Uterus (tissue), 4 donors: ENCODE measurements around the gene NAP1L4. TPM values are rescaled to one million over a fixed set of nuclear protein-coding genes. Genes with fewer than 3 reads are reported as not detected.

Experiments used
- DNase-seq, 2 donors: peaks; one replicate each; pipeline ENCODE4 v3.0.0-alpha.2; 2019 to 2020
- H3K27ac ChIP-seq, 2 donors: fragments of 200-600 bp; sonication (generic); 1 replicate in 1 of 2; 2 replicates in 1 of 2; pipeline ENCODE4 v1.5.1; 2016 to 2018
- H3K27me3 ChIP-seq, 2 donors: fragments of 200-600 bp; sonication (generic); one replicate each; pipeline ENCODE4 v1.5.1; 2018 to 2019; ENCODE audit warnings: control low read depth in 1 of 2
- H3K36me3 ChIP-seq, 2 donors: fragments of 200-600 bp; sonication (generic); one replicate each; pipeline ENCODE4 v1.5.1; 2019; ENCODE audit warnings: control low read depth in 1 of 2
- H3K4me1 ChIP-seq, 2 donors: fragments of 200-600 bp; sonication (generic); one replicate each; pipeline ENCODE4 v1.5.1; 2018 to 2019; ENCODE audit warnings: control low read depth in 1 of 2
- H3K4me3 ChIP-seq, 2 donors: fragments of 200-600 bp; sonication (generic); 1 replicate in 1 of 2; 2 replicates in 1 of 2; pipeline ENCODE4 v1.5.1; 2018 to 2019; ENCODE audit warnings: mild to moderate bottlenecking in 1 of 2
- H3K9me3 ChIP-seq, 2 donors: fragments of 200-600 bp; sonication (generic); one replicate each; pipeline ENCODE4 v1.5.1; 2019; ENCODE audit warnings: control low read depth in 1 of 2
- POLR2A ChIP-seq, 2 donors: fragments of 450-650 bp; IDR thresholded peaks; one replicate each; pipeline ENCODE4 v1.6.1; 2016; ENCODE audit warnings: antibody characterized with exemption in 2 of 2, mild to moderate bottlenecking in 1 of 2, moderate library complexity in 1 of 2
- intact Hi-C: fragments of 100-400 bp; cut with DNase I; formaldehyde crosslinking; loops from one replicate; pipeline ENCODE4 v1.15.1; 2023; ENCODE audit warnings: low total_unique reads
- total RNA-seq, 4 donors: library from RNA; depleted of rRNA in 3 of 4; stranded (reverse); fragments of >200 nt in 3 of 4; gene quantifications; one replicate each; pipeline versions ENCODE4 v1.1.0 to v1.2.4, GENCODE V29; 2014 to 2023
- TF ChIP-seq, protein P1 (sequence below), 4 experiments: fragments of 200-600 bp in 2 of 4; fragments of 450-650 bp in 2 of 4; sonication (generic) in 2 of 4; IDR thresholded peaks; one replicate each; pipeline ENCODE4 v1.5.1; 2016 to 2019; ENCODE audit warnings: antibody characterized with exemption in 4 of 4, mild to moderate bottlenecking in 2 of 4, moderate library complexity in 1 of 4
- donor health status: DM: yes; HTN: yes; CAD: no.

NAP1L4 gene
- total RNA-seq, 4 donors from 2014 or later = 96.1 to 183 (median 129) TPM

DNA sequence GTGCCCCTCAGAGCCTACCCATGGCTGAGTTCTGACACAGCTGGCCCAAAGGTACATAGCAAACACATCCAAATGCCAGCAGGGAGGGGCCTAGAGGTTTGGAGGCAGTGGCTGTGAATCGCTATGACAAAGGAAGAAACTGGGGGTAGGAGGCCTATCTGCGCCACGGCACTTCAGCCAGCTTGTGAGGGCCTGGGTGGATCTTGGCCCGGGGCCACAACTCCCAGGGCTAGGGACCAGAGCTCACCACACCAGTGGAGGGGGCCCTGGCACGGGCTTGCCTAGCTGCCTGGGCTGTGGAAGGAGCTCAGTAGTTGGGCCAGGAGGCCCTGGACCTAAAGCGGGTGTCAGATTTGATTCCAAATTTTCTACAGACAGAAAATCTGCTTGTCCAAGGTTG is 9.4 kb upstream of the NAP1L4 start:
- H3K27me3 ChIP-seq = no peaks in the 10 kb centered on the region
- no peaks in the 10 kb centered on the region for H3K36me3 ChIP-seq
- no peak for DNase-seq
- H3K9me3 ChIP-seq = no peaks in the 10 kb centered on the region
- TF ChIP-seq, protein P1, sequence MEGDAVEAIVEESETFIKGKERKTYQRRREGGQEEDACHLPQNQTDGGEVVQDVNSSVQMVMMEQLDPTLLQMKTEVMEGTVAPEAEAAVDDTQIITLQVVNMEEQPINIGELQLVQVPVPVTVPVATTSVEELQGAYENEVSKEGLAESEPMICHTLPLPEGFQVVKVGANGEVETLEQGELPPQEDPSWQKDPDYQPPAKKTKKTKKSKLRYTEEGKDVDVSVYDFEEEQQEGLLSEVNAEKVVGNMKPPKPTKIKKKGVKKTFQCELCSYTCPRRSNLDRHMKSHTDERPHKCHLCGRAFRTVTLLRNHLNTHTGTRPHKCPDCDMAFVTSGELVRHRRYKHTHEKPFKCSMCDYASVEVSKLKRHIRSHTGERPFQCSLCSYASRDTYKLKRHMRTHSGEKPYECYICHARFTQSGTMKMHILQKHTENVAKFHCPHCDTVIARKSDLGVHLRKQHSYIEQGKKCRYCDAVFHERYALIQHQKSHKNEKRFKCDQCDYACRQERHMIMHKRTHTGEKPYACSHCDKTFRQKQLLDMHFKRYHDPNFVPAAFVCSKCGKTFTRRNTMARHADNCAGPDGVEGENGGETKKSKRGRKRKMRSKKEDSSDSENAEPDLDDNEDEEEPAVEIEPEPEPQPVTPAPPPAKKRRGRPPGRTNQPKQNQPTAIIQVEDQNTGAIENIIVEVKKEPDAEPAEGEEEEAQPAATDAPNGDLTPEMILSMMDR (IDR thresholded peaks at IDR 0.05) = no peak
- TF ChIP-seq POLR2A (IDR thresholded peaks at IDR 0.05) = no peak
- H3K27ac ChIP-seq = no peak overlapping the region
- H3K4me1 ChIP-seq = no peaks in the 10 kb centered on the region
- no peak overlapping the region for H3K4me3 ChIP-seq
- intact Hi-C loops = no loop called here

DNA sequence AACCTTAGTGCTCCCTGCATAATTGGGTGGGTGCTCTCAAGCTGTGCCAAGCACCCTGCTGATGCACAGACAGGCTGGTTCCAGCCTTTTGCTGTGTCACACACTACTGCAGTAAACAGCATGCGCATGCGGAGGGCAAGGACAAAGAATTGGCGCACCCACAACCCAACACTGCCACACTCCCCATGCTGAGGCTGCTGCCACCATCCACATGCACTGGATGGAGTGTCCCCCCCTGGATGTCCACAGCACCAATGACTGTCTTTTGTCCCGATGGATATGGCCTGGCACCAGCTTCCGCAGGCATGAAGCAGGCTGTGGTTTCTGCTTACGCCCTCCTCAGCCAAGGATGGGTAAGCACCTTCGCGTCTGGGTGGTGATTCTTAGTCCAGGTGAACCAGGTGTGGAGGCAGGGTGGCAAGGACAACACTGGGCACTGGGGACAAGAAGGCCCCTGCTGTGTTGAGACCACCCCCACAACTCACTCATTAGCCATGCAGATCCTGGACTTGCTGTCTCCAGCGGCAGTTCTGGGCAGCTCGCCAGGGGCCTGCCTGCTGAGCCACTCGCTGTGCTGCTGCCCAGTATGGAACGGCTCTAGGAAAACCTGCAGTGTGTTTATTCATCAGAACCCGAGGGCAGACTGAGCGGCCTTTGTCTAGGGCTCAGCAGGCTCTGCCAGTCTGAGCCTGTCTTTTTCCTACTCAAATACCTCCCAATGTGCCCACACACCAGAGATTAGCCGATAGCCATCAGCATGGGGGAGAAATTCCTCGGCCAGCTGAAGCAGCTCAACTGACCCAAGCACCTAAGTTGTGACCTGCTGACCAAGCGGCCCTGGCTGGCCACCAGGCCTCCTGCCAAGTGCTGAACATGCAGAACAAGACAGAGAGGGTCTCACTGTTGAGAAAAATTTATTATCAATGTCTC is 8.2 kb upstream of the NAP1L4 start:
- intact Hi-C loops = no loop called here
- H3K4me3 ChIP-seq = no peak overlapping the region
- TF ChIP-seq, protein P1 (IDR thresholded peaks at IDR 0.05) = no peak
- no peak for TF ChIP-seq POLR2A (IDR thresholded peaks at IDR 0.05)
- no peaks in the 10 kb centered on the region for H3K9me3 ChIP-seq
- H3K27ac ChIP-seq = no peak overlapping the region
- no peaks in the 10 kb centered on the region for H3K36me3 ChIP-seq
- H3K27me3 ChIP-seq = no peaks in the 10 kb centered on the region
- no peak for DNase-seq
- no peaks in the 10 kb centered on the region for H3K4me1 ChIP-seq

DNA sequence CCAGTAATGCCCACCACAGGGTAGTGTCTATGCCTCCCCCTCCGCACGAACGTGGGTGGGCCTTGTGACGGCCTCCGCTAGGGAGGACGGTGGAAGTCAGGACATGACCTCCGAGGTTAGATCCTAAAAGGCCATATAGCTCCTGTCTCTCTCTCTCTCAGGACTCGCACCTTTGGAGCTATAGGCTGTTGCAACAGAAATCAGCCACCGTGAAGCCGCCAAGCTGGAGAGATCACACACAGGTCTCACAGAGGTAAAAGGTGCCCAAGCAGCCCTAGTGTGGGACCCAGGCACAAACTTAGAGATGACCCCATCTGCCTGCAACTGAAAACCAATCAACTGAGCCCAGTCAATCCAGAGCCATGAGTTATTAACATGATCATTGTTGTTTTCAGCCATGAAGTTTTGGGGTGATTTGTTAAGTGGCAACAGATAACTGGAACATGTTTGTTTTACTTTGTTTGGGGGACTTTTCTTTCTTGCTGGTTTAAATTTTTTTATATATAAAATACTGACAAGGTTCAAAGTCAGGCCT is 7.4 kb upstream of the NAP1L4 start:
- Histone ChIP-seq H3K27ac (no peak overlapping the region), H3K36me3 (no peaks in the 10 kb centered on the region), H3K9me3 (no peaks in the 10 kb centered on the region), H3K4me1 (no peaks in the 10 kb centered on the region), H3K4me3 (no peak overlapping the region), H3K27me3 (no peaks in the 10 kb centered on the region)
- TF ChIP-seq, protein P1 (IDR thresholded peaks at IDR 0.05) = no peak
- no peak for TF ChIP-seq POLR2A (IDR thresholded peaks at IDR 0.05)
- intact Hi-C loops = no loop called here
- no peak for DNase-seq

DNA sequence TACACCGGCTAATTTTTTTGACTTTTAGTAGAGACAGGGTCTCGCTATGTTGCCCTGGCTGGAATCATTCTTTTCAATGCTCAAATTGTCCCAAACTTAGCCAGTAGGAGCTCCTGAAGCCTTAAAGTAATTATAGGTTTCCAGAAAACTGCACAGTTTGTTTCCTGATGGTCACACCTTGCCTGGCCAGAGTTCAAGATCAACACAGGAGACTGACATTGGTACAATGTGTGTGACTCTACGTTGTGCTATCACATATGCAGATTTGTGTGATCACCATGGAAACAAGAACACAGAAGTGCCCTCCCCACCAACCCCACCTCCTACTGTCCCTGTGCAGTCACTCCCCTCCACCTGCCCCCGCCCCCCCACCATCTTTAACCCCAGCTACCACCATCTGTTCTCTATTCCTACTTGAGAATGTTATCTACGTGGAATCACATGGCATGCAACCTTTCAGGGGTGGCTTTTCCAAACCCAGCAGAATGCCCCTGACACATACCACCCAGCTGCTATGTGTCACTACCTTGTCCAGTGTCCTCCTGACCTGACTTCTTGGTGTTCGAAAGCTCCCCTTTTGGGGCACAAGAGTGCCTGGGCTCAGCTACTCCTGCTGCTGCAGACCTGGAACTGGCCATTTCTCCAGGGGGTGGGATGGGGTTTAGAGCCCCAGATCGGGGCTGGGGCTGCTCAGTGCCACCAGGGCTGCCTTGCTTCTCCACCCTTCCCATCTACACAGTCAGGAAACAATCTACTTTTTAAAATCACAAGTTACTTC is 6.1 kb upstream of the NAP1L4 start:
- no peaks in the 10 kb centered on the region for H3K9me3 ChIP-seq
- no peak for TF ChIP-seq POLR2A (IDR thresholded peaks at IDR 0.05)
- TF ChIP-seq, protein P1 (IDR thresholded peaks at IDR 0.05) = no peak
- DNase-seq = no peak
- H3K27me3 ChIP-seq = no peaks in the 10 kb centered on the region
- H3K36me3 ChIP-seq = no peaks in the 10 kb centered on the region
- H3K4me1 ChIP-seq = no peaks in the 10 kb centered on the region
- H3K4me3 ChIP-seq = no peak overlapping the region
- intact Hi-C loops = no loop called here
- no peak overlapping the region for H3K27ac ChIP-seq
